Measurements from ENCODE around the gene RNF141. TPM values are rescaled to one million over a fixed set of nuclear protein-coding genes. Genes with fewer than 3 reads are reported as not detected.

RNF141 gene
- total RNA-seq, 1 donor from 2014 or later = 50.0 TPM

DNA sequence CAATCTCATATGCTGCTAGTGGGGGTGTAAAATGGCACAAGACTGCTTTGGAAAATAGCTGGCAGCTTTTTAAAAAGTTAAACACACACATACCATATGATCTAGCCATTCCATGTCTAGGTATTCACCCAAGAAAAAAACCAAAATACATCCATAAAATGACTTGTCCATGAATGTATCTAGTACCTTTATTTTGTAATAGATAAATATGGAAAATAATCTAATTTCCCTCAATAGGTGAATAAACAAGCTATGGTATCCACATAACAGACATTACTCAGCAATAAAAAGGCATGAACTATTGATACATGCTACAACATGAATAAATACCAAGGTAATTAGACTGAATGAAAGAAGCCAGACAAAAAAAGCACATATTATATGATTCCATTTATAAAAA lies 22.9 kb downstream of the RNF141 start:
- Histone ChIP-seq H3K27me3 (no peaks in the 10 kb centered on the region), H3K4me1 (peaks cover 6% of the 10 kb centered on the region), H3K4me3 (no peak overlapping the region), H3K9me3 (no peaks in the 10 kb centered on the region), H3K36me3 (peaks cover 51% of the 10 kb centered on the region), H3K27ac (no peak overlapping the region)
- ATAC-seq = no peak
- intact Hi-C loops (cut with DNase I) = no loop called here
- no peak for DNase-seq
- no peak for TF ChIP-seq CTCF (IDR thresholded peaks at IDR 0.05)

- DNase-seq (no peak), ATAC-seq (no peak)
- Histone ChIP-seq H3K27ac (no peak overlapping the region), H3K36me3 (peaks cover 26% of the 10 kb centered on the region), H3K4me1 (peaks cover 6% of the 10 kb centered on the region), H3K4me3 (no peak overlapping the region), H3K27me3 (no peaks in the 10 kb centered on the region), H3K9me3 (no peaks in the 10 kb centered on the region)
- no peak for TF ChIP-seq CTCF (IDR thresholded peaks at IDR 0.05)
- intact Hi-C loops (cut with DNase I) = no loop called here
Observed at GRCh38 chr11:10515418-10515817, 25.6 kb downstream of the RNF141 start.

- Histone ChIP-seq H3K9me3 (no peaks in the 10 kb centered on the region), H3K4me3 (no peak overlapping the region), H3K27me3 (no peaks in the 10 kb centered on the region), H3K27ac (no peak overlapping the region), H3K4me1 (peaks cover 6% of the 10 kb centered on the region), H3K36me3 (peaks cover 19% of the 10 kb centered on the region)
- intact Hi-C loops (cut with DNase I) = no loop called here
- DNase-seq = no peak
- ATAC-seq = no peak
- TF ChIP-seq CTCF (IDR thresholded peaks at IDR 0.05) = no peak
Observed at GRCh38 chr11:10514709-10515108, 26.3 kb downstream of the RNF141 start.

DNA sequence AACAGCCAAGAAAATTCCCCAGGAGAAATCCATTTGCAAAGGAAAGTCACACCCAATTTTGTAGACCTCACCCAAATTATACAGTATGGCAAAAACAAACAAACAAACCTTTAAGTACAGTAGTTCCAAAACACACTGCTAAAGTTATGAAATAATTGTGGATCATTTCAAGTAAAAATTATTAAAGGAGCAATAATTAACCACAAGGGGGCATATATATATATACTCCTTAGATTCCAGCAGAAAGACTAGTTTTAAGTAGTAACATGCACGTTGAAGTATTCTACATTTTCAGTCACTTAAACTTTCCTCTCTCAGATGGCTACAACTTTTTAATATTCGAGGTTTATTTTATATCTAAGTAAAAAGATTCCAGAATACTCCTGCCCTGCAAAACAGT lies 26.8 kb downstream of the RNF141 start:
- intact Hi-C loops (cut with DNase I) = no loop called here
- Histone ChIP-seq H3K27me3 (no peaks in the 10 kb centered on the region), H3K27ac (no peak overlapping the region), H3K4me3 (no peak overlapping the region), H3K36me3 (peaks cover 13% of the 10 kb centered on the region), H3K9me3 (no peaks in the 10 kb centered on the region), H3K4me1 (peaks cover 6% of the 10 kb centered on the region)
- peak; percentile 46 for TF ChIP-seq CTCF (IDR thresholded peaks at IDR 0.05)
- ATAC-seq (no peak), DNase-seq (no peak)

DNA sequence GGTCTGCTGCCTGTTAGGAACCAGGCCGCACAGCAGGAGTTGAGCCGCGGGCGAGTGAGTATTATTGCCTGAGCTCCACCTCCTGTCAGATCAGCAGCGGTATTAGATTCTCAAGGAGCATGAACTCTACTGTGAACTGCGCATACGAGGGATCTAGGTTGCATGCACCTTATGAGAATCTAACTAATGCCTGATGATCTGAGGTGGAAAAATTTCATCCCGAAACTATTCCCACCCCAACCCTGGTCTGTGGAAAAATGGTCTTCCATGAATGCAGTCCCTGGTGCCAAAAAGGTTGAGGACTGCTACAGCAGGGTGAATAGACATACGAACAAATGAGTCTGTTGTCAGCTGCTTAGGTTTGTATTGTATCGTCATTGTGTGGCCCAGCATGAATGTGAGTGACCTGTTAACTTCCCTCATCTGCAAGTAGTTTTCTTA lies 29.8 kb downstream of the RNF141 start:
- DNase-seq (no peak), ATAC-seq (no peak)
- Histone ChIP-seq H3K4me3 (no peak overlapping the region), H3K27ac (no peak overlapping the region), H3K27me3 (no peaks in the 10 kb centered on the region), H3K4me1 (peaks cover 6% of the 10 kb centered on the region), H3K9me3 (no peaks in the 10 kb centered on the region), H3K36me3 (peaks cover under 1% of the 10 kb centered on the region)
- TF ChIP-seq CTCF (IDR thresholded peaks at IDR 0.05) = no peak
- intact Hi-C loops (cut with DNase I) = no loop called here

DNA sequence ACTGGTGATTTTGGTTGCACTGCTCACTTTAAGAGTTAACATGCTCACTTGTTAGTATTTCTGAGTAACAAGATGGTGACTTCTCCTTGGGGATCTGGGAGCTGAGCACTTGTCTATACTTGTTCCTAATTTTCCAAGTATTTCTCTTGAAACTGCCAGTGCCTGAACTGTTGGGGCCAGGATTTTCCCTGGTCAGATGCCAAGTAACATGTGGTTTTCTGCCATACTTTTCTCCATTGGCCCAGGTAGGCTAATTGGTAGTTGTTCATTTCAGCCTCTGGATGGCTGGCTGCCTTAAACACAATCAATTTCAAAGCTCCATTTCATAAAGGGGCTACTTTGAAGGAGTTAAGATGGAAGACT lies 35.0 kb downstream of the RNF141 start:
- Histone ChIP-seq H3K27me3 (no peaks in the 10 kb centered on the region), H3K36me3 (peaks cover 4% of the 10 kb centered on the region), H3K9me3 (no peaks in the 10 kb centered on the region), H3K4me3 (no peak overlapping the region), H3K4me1 (peaks cover 6% of the 10 kb centered on the region), H3K27ac (no peak overlapping the region)
- intact Hi-C loops (cut with DNase I) = no loop called here
- TF ChIP-seq CTCF (IDR thresholded peaks at IDR 0.05) = no peak
- ATAC-seq (no peak), DNase-seq (no peak)

All from upper lobe of right lung (tissue), 1 donor.